IPS DF 6.9 (cell line): ENCODE data around the gene TM2D3.
"Not testable (repeated sequence)": the region's sequence is repeated elsewhere in the genome, so short reads cannot be mapped to it uniquely, and the experiment has no call there.

Experiments
- DNase-seq: peaks from one replicate; pipeline ENCODE4 v3.0.0-alpha.2; 2013; ENCODE audit warnings: low read depth, low spot score
- H3K27ac ChIP-seq: one replicate; pipeline ENCODE4 v1.5.1; 2013; ENCODE audit warnings: low read length, control low read depth
- H3K27me3 ChIP-seq: 2 replicates; pipeline ENCODE4 v1.6.1; 2013; ENCODE audit warnings: mild to moderate bottlenecking, low read length; ENCODE audit not compliant: control insufficient read depth, insufficient read depth
- H3K36me3 ChIP-seq: 2 replicates; pipeline ENCODE4 v1.6.1; 2013; ENCODE audit warnings: low read length; ENCODE audit not compliant: control insufficient read depth, insufficient read depth
- H3K4me1 ChIP-seq: 2 replicates; pipeline ENCODE4 v1.6.1; 2013; ENCODE audit warnings: low read length; ENCODE audit not compliant: control insufficient read depth, insufficient read depth
- H3K4me3 ChIP-seq: 2 replicates; pipeline ENCODE4 v1.5.1; 2013; ENCODE audit warnings: mild to moderate bottlenecking, low read length
- H3K9me3 ChIP-seq: 2 replicates; pipeline ENCODE4 v1.6.1; 2013; ENCODE audit warnings: low read length, inconsistent platforms; ENCODE audit not compliant: control insufficient read depth, insufficient read depth
- WGBS: extraction: QIAGEN DNeasy Blood & Tissue Kit; methylation state at CpG from one replicate; pipeline ENCODE4 v1.1.7; 2013; ENCODE audit warnings: mixed read lengths, missing lambda C conversion rate; ENCODE audit not compliant: insufficient read length, insufficient coverage; 5-methylcytosine and 5-hydroxymethylcytosine counted together

TM2D3 gene

GRCh38 chr15:101657968-101658784 lies 6.0 kb upstream of the TM2D3 start:
- Histone ChIP-seq H3K27ac (no peak overlapping the region), H3K4me3 (no peak overlapping the region), H3K36me3 (no peaks in the 10 kb centered on the region), H3K9me3 (no peaks in the 10 kb centered on the region), H3K4me1 (peaks cover 2% of the 10 kb centered on the region; the same call in 1 of the 2 replicates), H3K27me3 (no peaks in the 10 kb centered on the region)
- no peak for DNase-seq
- WGBS: no CpG with 5 or more reads among the region's 9 CpGs

GRCh38 chr15:101657171-101657570 lies 5.0 kb upstream of the TM2D3 start:
- no peak overlapping the region for H3K27ac ChIP-seq
- WGBS: no CpG with 5 or more reads among the region's 10 CpGs

GRCh38 chr15:101654624-101655337 lies 2.6 kb upstream of the TM2D3 start:
- H3K4me1 ChIP-seq, H3K27me3 ChIP-seq, H3K36me3 ChIP-seq, H3K9me3 ChIP-seq, DNase-seq, H3K27ac ChIP-seq, H3K4me3 ChIP-seq: not testable (repeated sequence)
- WGBS: no CpG with 5 or more reads among the region's 10 CpGs

More at GRCh38 chr15:101657171-101657570, 5.0 kb upstream of the TM2D3 start:
- H3K4me1 ChIP-seq: peaks cover 2% of the 10 kb centered on the region; the same call in 1 of the 2 replicates
- no peaks in the 10 kb centered on the region for H3K9me3 ChIP-seq
- no peaks in the 10 kb centered on the region for H3K36me3 ChIP-seq
- H3K4me3 ChIP-seq: no peak overlapping the region
- DNase-seq: no peak
- no peaks in the 10 kb centered on the region for H3K27me3 ChIP-seq

- H3K4me3 ChIP-seq: no peak overlapping the region
- peaks cover 1% of the 10 kb centered on the region; the same call in 1 of the 2 replicates for H3K4me1 ChIP-seq
- no peaks in the 10 kb centered on the region for H3K27me3 ChIP-seq
Measured at GRCh38 chr15:101654171-101654570, 2.0 kb upstream of the TM2D3 start.

DNA sequence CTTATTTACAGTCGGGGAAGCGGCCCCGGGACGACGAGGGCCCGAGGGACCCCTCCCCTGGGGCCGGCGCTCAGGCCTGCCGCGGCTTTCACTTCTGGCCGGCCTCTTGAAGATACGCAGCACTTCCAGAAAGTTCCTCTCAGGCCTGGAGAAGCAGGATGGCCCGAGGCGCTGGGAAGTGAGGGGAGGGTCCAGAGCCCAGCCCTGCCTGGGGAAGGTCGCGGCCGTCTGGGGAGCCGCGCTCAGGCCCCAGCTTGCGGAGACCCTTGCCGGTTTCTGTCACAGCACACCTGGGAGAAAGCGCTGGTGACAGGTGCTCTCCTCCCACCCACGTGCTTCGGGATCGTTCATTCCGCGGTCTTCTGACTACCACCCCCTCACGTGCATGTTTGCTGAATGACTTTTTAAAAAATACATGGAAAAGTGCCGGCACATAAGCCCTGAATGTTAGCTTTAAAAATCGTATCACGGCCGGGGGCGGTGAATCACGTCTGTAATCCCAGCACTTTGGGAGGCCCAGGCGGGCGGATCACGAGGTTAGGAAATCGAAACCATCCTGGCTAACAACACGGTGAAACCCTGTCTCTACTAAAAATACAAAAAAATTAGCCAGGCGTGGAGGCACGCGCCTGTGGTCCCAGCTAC lies 727 bp upstream of the TM2D3 start:
- Histone ChIP-seq H3K36me3 (no peaks in the 10 kb centered on the region), H3K9me3 (no peaks in the 10 kb centered on the region), H3K27ac (no peak overlapping the region), H3K27me3 (no peaks in the 10 kb centered on the region), H3K4me3 (peak overlapping the region; percentile 79; the same call in 1 of the 2 replicates), H3K4me1 (peaks cover 1% of the 10 kb centered on the region; the same call in 1 of the 2 replicates)
- WGBS: no CpG with 5 or more reads among the region's 42 CpGs
- no peak for DNase-seq

More at GRCh38 chr15:101654171-101654570, 2.0 kb upstream of the TM2D3 start:
- Histone ChIP-seq H3K9me3 (no peaks in the 10 kb centered on the region), H3K36me3 (no peaks in the 10 kb centered on the region), H3K27ac (no peak overlapping the region)
- no peak for DNase-seq
- no CpG with 5 or more reads among the region's 8 CpGs for WGBS

DNA sequence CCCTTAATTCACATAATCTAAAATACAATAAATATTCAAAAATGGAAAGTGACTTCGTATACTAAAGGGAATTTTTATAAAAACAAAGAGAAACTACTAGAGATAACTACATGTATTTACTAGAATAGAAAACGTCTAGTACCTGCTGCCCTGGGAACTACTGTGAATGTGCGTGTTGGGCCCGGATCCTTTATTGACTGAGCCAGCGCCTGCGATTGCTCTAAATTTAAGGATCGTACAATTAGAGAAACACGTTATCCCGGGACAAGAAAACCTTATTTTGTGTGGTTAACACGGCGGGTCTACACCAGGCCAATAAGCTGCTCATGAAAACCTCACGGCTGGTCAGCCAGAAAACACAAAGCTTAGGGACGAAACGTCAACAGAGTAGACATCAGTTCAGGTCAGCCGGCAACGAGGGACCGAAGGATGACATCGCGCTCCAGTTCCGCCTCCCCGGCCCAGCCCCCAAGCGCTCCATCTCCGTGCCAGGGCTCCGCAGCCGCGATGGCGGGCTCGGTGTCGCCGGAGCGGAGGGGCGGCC lies 555 bp downstream of the TM2D3 start:
- Histone ChIP-seq H3K9me3 (no peaks in the 10 kb centered on the region), H3K4me1 (peaks cover 1% of the 10 kb centered on the region; the same call in 1 of the 2 replicates), H3K27me3 (no peaks in the 10 kb centered on the region), H3K4me3 (peak overlapping the region; percentile 79; the same call in 1 of the 2 replicates), H3K36me3 (no peaks in the 10 kb centered on the region), H3K27ac (no peak overlapping the region)
- DNase-seq: no peak
- no CpG with 5 or more reads among the region's 32 CpGs for WGBS

DNA sequence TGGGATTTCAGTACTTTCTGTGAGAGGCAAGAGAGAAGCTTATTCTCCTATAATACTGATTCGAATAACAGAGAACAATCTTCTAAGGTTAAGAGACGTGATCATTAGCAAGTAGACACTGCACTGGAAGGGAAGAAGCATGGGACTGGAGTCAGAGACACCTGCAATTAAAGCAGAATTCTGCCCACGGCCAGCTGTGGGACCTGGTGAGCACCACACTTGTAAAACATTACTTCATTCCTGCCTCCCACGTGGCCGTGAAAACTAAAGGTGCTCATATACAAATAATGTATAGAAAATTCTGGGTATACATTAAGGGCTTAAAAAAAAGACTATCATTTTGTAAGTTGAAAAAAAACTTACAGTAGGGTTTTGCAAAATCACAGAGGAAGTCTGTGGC lies 2.0 kb downstream of the TM2D3 start:
- Histone ChIP-seq H3K4me3 (no peak overlapping the region), H3K36me3 (no peaks in the 10 kb centered on the region; the same call in 1 of the 2 replicates), H3K27me3 (no peaks in the 10 kb centered on the region), H3K9me3 (no peaks in the 10 kb centered on the region), H3K27ac (no peak overlapping the region), H3K4me1 (peaks cover 1% of the 10 kb centered on the region; the same call in 1 of the 2 replicates)
- WGBS: no CpG with 5 or more reads among the region's 5 CpGs
- DNase-seq: no peak

DNA sequence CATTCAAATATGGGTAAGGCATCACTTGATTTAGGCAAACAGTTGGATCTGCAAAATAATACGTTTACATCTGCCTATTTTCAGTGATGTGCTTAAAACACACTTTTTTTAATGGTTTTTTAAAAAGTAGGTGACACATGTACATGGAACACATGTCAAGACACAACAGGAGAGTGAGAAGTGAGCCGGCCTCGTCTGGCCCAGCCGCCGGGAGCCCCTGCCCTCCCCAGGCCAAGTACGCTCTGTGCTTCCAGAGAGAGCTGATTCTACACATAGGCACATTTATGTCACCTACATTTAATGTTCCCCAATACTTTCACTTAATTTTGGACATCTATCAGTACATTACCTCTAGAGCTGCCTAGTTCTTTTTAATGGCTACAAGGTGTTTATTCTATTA lies 3.8 kb downstream of the TM2D3 start:
- Histone ChIP-seq H3K36me3 (peaks cover 4% of the 10 kb centered on the region), H3K27me3 (no peaks in the 10 kb centered on the region), H3K4me3 (no peak overlapping the region), H3K27ac (no peak overlapping the region), H3K4me1 (peaks cover 1% of the 10 kb centered on the region; the same call in 1 of the 2 replicates), H3K9me3 (no peaks in the 10 kb centered on the region)
- WGBS: no CpG with 5 or more reads among the region's 6 CpGs
- DNase-seq: no peak

DNA sequence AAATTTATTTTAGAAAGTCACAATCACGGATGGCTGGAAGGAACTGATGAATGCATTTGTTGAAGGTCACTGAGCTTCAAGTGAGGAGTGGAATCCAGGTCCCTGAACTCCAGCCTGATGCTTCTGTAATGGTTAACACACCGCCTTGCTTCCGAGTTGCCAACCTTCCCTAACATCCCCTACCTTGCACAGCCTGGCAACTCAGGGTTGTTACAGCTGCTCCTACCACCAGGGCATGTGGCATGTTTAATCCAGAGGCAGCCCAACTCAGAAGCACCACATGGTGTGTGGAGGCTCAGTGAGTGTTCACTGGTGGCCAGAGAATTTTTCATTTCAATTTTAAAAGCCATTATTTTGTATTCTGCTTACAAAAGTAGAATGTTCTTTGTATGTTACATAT lies 4.9 kb downstream of the TM2D3 start:
- H3K36me3 ChIP-seq: peaks cover 4% of the 10 kb centered on the region
- WGBS: no CpG with 5 or more reads among the region's 3 CpGs
- no peaks in the 10 kb centered on the region for H3K27me3 ChIP-seq
- no peak overlapping the region for H3K27ac ChIP-seq
- H3K9me3 ChIP-seq: no peaks in the 10 kb centered on the region
- H3K4me3 ChIP-seq: no peak overlapping the region
- no peak for DNase-seq
- peaks cover 1% of the 10 kb centered on the region; the same call in 1 of the 2 replicates for H3K4me1 ChIP-seq

GRCh38 chr15:101646672-101647071 lies 5.5 kb downstream of the TM2D3 start:
- H3K27me3 ChIP-seq: no peaks in the 10 kb centered on the region
- peaks cover 4% of the 10 kb centered on the region for H3K36me3 ChIP-seq
- no peak overlapping the region for H3K4me3 ChIP-seq
- WGBS: no CpG with 5 or more reads among the region's 8 CpGs
- no peaks in the 10 kb centered on the region for H3K9me3 ChIP-seq
- H3K4me1 ChIP-seq: peaks cover 1% of the 10 kb centered on the region; the same call in 1 of the 2 replicates
- DNase-seq: no peak
- no peak overlapping the region for H3K27ac ChIP-seq
